Thyroid gland (tissue), 4 donors: Measurements from ENCODE around the gene TOPAZ1. TPM values are rescaled to one million over a fixed set of nuclear protein-coding genes. Genes with fewer than 3 reads are reported as not detected.

Experiments
- DNase-seq, 2 donors: peaks; one replicate each; pipeline ENCODE4 v3.0.0-alpha.2; 2019
- H3K27ac ChIP-seq, 3 donors: fragments of 200-600 bp; sonication (generic); 1 replicate in 2 of 3; 2 replicates in 1 of 3; pipeline ENCODE4 v1.5.1; 2016 to 2019; ENCODE audit warnings: mild to moderate bottlenecking in 1 of 3, moderate library complexity in 1 of 3
- H3K27me3 ChIP-seq: fragments of 200-600 bp; sonication (generic); one replicate; pipeline ENCODE4 v1.5.1; 2019
- H3K36me3 ChIP-seq, 2 donors: fragments of 200-600 bp; sonication (generic); one replicate each; pipeline ENCODE4 v1.5.1; 2016 to 2019
- H3K4me1 ChIP-seq, 2 donors: fragments of 200-600 bp; sonication (generic); one replicate each; pipeline ENCODE4 v1.5.1; 2017 to 2019
- H3K4me3 ChIP-seq, 3 donors: fragments of 200-600 bp; sonication (generic); replicated peaks in 1 of 3; 1 replicate in 2 of 3; 2 replicates in 1 of 3; pipeline ENCODE4 v1.5.1; 2016; ENCODE audit warnings: mild to moderate bottlenecking in 1 of 3
- H3K9me3 ChIP-seq: fragments of 200-600 bp; sonication (generic); one replicate; pipeline ENCODE4 v1.5.1; 2017
- POLR2A ChIP-seq, 2 donors: fragments of 450-650 bp; IDR thresholded peaks; one replicate each; pipeline ENCODE4 v1.6.1; 2017; ENCODE audit warnings: antibody characterized with exemption in 2 of 2, mild to moderate bottlenecking in 2 of 2, moderate library complexity in 1 of 2
- WGBS, 2 donors: methylation state at CpG; one replicate each; pipeline ENCODE4 v1.1.5; 2017; 5-methylcytosine and 5-hydroxymethylcytosine counted together
- intact Hi-C: fragments of 100-400 bp; cut with DNase I; formaldehyde crosslinking; loops from one replicate; pipeline ENCODE4 v1.15.1; 2023
- total RNA-seq, 4 donors: library from RNA; depleted of rRNA; stranded (reverse); fragments of >200 nt; gene quantifications; one replicate each; pipeline ENCODE4 v1.2.3, GENCODE V29; 2016
- TF ChIP-seq, protein P1 (sequence below), 6 experiments: fragments of 200-600 bp in 3 of 6; fragments of 450-650 bp in 3 of 6; sonication (generic) in 3 of 6; IDR thresholded peaks; one replicate each; pipeline ENCODE4 v1.5.1; 2016 to 2019; ENCODE audit warnings: antibody characterized with exemption in 6 of 6, mild to moderate bottlenecking in 2 of 6, inconsistent platforms in 1 of 6, moderate library complexity in 1 of 6

Gene TOPAZ1
- total RNA-seq = under 1 TPM in 1 of 4 donors, not detected in 3; under 0.01 TPM

DNA sequence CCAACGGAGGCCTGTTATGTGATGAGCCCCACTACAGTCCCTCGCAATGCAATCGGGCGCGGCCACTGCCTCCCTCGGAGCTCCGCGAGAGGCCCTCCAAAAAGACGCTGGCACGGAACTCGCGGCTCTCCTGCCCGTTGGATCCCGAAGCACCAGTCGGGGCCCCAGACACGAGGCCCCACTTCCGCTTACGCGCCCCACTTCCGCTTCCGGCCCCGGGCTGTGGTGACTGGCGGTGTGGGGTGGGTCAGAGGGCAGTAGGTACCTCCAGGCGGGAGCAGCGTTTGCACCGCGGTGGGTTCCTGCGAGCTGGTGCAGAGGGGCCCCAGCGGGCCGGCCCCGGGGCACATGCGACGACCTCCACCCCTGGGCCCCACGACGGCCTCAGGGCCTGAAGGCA is at the start of gene TOPAZ1:
Gene TOPAZ1, plus strand, starts transcription at position 181 of the 400 bp plus-strand sequence. Its CDS starts 168 bp downstream, at position 349.
- H3K27me3 ChIP-seq = no peaks in the 10 kb centered on the region
- DNase-seq = no peak
- H3K4me3 ChIP-seq = no peak within 1 kb of the TSS
- H3K4me1 ChIP-seq = no peaks in the 10 kb centered on the region
- H3K27ac ChIP-seq = no peak within 1 kb of the TSS
- intact Hi-C loops = no loop called here
- H3K36me3 ChIP-seq = no peaks in the 10 kb centered on the region
- TF ChIP-seq, protein P1, sequence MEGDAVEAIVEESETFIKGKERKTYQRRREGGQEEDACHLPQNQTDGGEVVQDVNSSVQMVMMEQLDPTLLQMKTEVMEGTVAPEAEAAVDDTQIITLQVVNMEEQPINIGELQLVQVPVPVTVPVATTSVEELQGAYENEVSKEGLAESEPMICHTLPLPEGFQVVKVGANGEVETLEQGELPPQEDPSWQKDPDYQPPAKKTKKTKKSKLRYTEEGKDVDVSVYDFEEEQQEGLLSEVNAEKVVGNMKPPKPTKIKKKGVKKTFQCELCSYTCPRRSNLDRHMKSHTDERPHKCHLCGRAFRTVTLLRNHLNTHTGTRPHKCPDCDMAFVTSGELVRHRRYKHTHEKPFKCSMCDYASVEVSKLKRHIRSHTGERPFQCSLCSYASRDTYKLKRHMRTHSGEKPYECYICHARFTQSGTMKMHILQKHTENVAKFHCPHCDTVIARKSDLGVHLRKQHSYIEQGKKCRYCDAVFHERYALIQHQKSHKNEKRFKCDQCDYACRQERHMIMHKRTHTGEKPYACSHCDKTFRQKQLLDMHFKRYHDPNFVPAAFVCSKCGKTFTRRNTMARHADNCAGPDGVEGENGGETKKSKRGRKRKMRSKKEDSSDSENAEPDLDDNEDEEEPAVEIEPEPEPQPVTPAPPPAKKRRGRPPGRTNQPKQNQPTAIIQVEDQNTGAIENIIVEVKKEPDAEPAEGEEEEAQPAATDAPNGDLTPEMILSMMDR (IDR thresholded peaks at IDR 0.05) = no peak
- TF ChIP-seq POLR2A (IDR thresholded peaks at IDR 0.05) = no peak
- no peaks in the 10 kb centered on the region for H3K9me3 ChIP-seq
- WGBS, 2 donors = 95 to 96% methylated on average over 26 to 32 of the region's 35 CpGs

DNA sequence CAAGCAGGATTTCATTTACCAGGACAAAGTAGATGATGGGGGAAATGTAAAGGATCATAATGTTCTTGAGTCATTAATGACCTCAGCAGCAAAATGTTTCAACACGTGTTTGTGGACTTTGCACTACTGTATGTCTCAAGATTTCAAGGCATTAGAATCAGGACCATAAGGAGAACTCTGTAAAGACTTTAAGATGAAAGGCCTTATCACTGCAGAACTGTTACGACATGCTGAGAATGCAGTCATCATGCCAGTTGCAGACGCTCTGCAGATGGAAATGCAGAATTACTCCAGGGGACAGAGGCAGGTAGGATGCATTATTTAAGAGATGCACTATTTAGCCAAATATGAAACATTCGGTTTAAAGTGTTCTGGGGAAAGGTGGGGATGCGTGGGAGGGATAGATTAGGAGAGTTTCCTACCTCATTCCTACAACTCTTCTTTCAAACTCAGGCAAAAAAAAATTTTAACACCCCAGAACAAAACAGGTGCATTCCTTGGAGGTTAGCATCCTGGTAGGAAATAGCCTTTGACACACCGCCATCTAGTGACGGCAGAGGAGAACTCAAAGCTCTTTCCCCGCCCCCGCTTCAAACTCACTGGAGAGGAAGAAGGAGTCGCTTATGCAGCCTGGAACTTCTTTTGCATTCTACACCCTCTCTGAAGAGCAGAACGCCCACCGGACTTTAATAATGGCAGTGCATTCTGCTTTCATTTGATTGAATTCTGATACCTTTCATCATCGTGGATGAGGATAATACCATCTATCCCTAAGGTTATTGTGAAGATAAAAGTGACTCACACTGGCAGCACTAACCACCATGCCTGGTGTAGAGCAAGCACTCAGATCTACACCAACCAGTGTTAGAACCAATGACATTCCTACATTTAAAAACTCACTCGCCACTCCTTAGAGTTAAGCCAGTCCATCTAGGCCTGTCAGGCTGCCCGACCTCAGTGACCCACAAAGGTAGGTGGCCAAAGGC is 43.1 kb upstream of the TOPAZ1 start:
- WGBS, 2 donors = 16 to 20% methylated on average over 15 of the region's 15 CpGs

DNA sequence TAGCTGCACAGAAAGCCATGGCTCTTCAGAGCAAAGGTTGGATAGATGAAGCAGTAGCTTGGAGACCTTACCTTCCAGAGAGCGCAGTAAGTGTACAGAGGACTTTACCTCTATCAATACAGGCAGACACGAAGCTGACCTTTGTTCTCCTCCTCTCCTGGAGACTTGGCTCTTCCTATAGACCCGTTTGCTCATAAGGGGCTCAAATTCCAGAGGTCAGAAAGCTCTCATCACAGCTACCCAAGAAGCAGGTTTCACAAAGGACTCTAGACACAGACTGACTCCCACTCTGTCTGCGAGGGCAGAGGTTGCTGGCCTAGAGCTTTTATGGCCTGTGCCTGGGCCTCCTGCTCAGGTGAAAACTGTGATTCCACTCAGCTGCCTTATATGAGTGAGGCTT is 35.4 kb upstream of the TOPAZ1 start:
- H3K9me3 ChIP-seq = no peaks in the 10 kb centered on the region
- 62 to 68% methylated on average over 4 of the region's 4 CpGs for WGBS, 2 donors
- intact Hi-C loops = no loop called here
- TF ChIP-seq, protein P1 (IDR thresholded peaks at IDR 0.05) = no peak
- TF ChIP-seq POLR2A (IDR thresholded peaks at IDR 0.05) = no peak
- H3K4me3 ChIP-seq = no peak overlapping the region
- H3K4me1 ChIP-seq = no peaks in the 10 kb centered on the region
- H3K27me3 ChIP-seq = no peaks in the 10 kb centered on the region
- no peak overlapping the region for H3K27ac ChIP-seq
- DNase-seq = no peak
- H3K36me3 ChIP-seq = no peaks in the 10 kb centered on the region

More for the DNA sequence above, 43.1 kb upstream of the TOPAZ1 start:
- Histone ChIP-seq H3K27me3 (no peaks in the 10 kb centered on the region), H3K4me1 (no peaks in the 10 kb centered on the region), H3K9me3 (no peaks in the 10 kb centered on the region), H3K36me3 (no peaks in the 10 kb centered on the region), H3K4me3 (no peak overlapping the region), H3K27ac (no peak overlapping the region)
- intact Hi-C loops = loop anchor here (5.0 to 10.0 kb wide), 2 partner anchors 201 to 344 kb away; no protein-coding TSS in a partner anchor
- peak; percentile 80 to 87 for DNase-seq
- no peak for TF ChIP-seq POLR2A (IDR thresholded peaks at IDR 0.05)
- TF ChIP-seq, protein P1 (IDR thresholded peaks at IDR 0.05) = peak; percentile 43 to 92 (median 80)

DNA sequence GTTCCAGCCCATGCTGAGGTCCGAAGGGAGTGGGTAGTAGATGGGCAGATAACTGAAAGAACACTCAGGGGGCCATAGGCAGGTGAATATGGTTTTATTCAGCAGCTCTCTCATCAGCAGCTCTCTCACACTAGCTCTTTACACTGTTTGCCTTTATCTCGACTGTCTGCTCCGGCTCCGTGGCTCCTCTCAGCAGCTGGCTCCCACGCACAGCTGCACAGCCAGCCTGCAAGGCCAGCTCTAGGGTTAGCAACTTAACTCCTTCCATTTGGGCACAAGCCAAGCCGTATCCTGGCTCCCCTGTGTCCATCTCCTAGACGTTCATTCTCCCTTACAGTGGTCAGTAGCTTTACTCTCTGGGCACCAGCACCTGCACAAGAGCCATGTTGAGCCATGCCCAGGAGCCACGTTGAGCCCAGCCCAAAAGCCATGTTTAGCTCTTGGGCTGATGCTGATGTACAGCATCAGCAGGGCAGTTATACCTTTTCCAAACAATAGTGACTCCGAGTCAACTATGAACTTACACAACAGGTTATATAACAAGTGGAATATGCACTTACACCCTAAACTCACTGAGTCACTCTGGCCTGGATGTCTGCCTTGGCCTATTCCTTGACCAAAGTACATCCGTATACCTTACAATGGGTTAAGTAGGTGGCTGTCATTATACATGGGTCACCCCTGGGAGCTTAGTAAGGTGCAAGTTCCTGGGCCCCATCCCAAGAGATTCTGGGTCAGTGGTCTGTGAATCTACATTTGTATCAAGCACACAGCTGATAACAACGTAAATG is 34.6 kb upstream of the TOPAZ1 start:
- H3K4me1 ChIP-seq = no peaks in the 10 kb centered on the region
- WGBS, 2 donors = 76 to 84% methylated on average over 10 to 11 of the region's 11 CpGs
- DNase-seq = no peak
- intact Hi-C loops = no loop called here
- H3K27me3 ChIP-seq = no peaks in the 10 kb centered on the region
- no peaks in the 10 kb centered on the region for H3K36me3 ChIP-seq
- H3K4me3 ChIP-seq = no peak overlapping the region
- TF ChIP-seq, protein P1 (IDR thresholded peaks at IDR 0.05) = no peak
- TF ChIP-seq POLR2A (IDR thresholded peaks at IDR 0.05) = no peak
- no peak overlapping the region for H3K27ac ChIP-seq
- no peaks in the 10 kb centered on the region for H3K9me3 ChIP-seq
